Measurements from ENCODE around the gene BET1.

BET1 gene

GRCh38 chr7:94041529-94041928 is 37.4 kb upstream of the BET1 start:
- DNase-seq (ENCODE audit: low read depth): no peak
- TF ChIP-seq POLR2A (IDR thresholded peaks at IDR 0.05; ENCODE audit: extremely low read depth, insufficient read length) (no peak), CTCF (IDR thresholded peaks at IDR 0.05; ENCODE audit: low read depth, low read length) (no peak), MYC (IDR thresholded peaks at IDR 0.05; ENCODE audit: low read depth, low read length) (no peak), MAX (IDR thresholded peaks at IDR 0.05; ENCODE audit: low read depth, low read length) (no peak)
- H3K4me3 ChIP-seq (ENCODE audit: low read depth, low read length): no peak overlapping the region

DNA sequence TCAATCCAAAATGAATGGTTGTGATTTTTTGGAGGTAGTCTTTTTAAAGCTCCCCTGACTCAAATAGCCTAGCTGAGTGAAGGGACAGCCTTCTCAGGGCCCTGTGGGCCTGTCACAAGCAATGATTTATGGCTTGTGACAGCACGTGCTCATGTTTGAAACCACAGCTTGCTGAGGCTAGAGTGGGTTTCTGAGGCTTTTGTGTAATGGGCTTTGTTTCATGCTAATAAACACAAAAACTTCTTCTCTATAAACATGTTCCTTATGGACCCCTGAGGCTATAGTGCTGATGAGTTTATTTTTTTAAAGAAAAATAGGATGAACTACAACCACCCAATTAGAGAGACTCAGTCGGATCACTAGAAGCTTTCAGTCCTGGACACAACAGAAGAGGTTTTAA is 36.1 kb upstream of the BET1 start:
- no peak overlapping the region for H3K4me3 ChIP-seq (ENCODE audit: low read depth, low read length)
- TF ChIP-seq POLR2A (IDR thresholded peaks at IDR 0.05; ENCODE audit: extremely low read depth, insufficient read length) (no peak), MAX (IDR thresholded peaks at IDR 0.05; ENCODE audit: low read depth, low read length) (peak; percentile 30; the same call in 1 of the 2 replicates), CTCF (IDR thresholded peaks at IDR 0.05; ENCODE audit: low read depth, low read length) (no peak), MYC (IDR thresholded peaks at IDR 0.05; ENCODE audit: low read depth, low read length) (no peak)
- no peak for DNase-seq (ENCODE audit: low read depth)

DNA sequence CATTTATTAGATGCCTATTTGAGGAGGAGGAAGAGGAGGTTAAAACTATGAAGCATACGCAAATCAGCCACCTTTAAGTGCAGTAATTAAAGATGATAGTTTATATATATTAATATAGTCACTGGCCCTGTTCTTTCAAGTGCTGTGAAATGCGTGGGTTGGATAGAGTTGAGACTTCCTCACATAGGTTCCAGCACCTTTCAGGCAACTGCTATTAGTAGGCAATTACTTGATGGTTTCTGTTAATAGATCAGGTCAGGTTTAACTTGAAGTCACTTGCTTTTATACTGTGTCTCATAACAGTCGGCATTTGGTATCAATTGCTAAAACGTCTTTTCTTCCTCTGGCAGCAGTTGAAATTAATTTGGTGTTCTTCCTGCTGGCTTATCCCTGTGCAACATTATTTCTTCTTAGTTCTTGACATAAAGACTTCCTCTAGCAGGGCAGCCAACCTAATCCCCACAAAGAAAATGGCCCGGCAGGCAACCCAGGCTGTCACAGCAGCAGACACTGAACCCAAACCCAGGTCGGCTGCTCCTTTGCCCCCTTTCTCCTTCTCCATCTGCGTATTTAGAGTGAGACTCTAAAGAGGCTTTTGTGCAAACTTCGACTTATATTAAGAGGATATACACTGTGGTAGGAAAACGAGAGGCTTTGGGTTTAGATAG is 35.3 kb upstream of the BET1 start:
- no peak overlapping the region for H3K4me3 ChIP-seq (ENCODE audit: low read depth, low read length)
- TF ChIP-seq POLR2A (IDR thresholded peaks at IDR 0.05; ENCODE audit: extremely low read depth, insufficient read length) (no peak), CTCF (IDR thresholded peaks at IDR 0.05; ENCODE audit: low read depth, low read length) (no peak), MAX (IDR thresholded peaks at IDR 0.05; ENCODE audit: low read depth, low read length) (no peak), MYC (IDR thresholded peaks at IDR 0.05; ENCODE audit: low read depth, low read length) (no peak)
- DNase-seq (ENCODE audit: low read depth): no peak

- H3K4me3 ChIP-seq (ENCODE audit: low read depth, low read length): no peak overlapping the region
- TF ChIP-seq CTCF (IDR thresholded peaks at IDR 0.05; ENCODE audit: low read depth, low read length): no peak
- TF ChIP-seq MYC (IDR thresholded peaks at IDR 0.05; ENCODE audit: low read depth, low read length): no peak
- TF ChIP-seq POLR2A (IDR thresholded peaks at IDR 0.05; ENCODE audit: extremely low read depth, insufficient read length): no peak
- no peak for TF ChIP-seq MAX (IDR thresholded peaks at IDR 0.05; ENCODE audit: low read depth, low read length)
- no peak for DNase-seq (ENCODE audit: low read depth)
Observed at GRCh38 chr7:94031865-94032264, 27.7 kb upstream of the BET1 start.

- DNase-seq (ENCODE audit: low read depth): no peak
- no peak for TF ChIP-seq MYC (IDR thresholded peaks at IDR 0.05; ENCODE audit: low read depth, low read length)
- TF ChIP-seq CTCF (IDR thresholded peaks at IDR 0.05; ENCODE audit: low read depth, low read length): no peak
- TF ChIP-seq POLR2A (IDR thresholded peaks at IDR 0.05; ENCODE audit: extremely low read depth, insufficient read length): no peak
- no peak for TF ChIP-seq MAX (IDR thresholded peaks at IDR 0.05; ENCODE audit: low read depth, low read length)
- no peak overlapping the region for H3K4me3 ChIP-seq (ENCODE audit: low read depth, low read length)
Observed at GRCh38 chr7:94030634-94031033, 26.5 kb upstream of the BET1 start.
